Body of pancreas (tissue), 4 donors: ENCODE results near the gene CEP68. TPM values are rescaled to one million over a fixed set of nuclear protein-coding genes. Genes with fewer than 3 reads are reported as not detected.

Experiments used
- ATAC-seq: fragments of 150-250 bp; one replicate; pipeline ENCODE4 v1.9.1; 2016
- DNase-seq, 4 donors: peaks; one replicate each; pipeline ENCODE4 v3.0.0-alpha.2; 2019
- H3K27ac ChIP-seq, 4 donors: fragments of 200-600 bp; sonication (generic); 1 replicate in 3 of 4; 2 replicates in 1 of 4; pipeline versions ENCODE4 v1.5.1 to v1.6.1; 2016 to 2019; ENCODE audit warnings: mild to moderate bottlenecking in 1 of 4, mixed read lengths in 1 of 4, moderate library complexity in 1 of 4
- H3K27me3 ChIP-seq, 2 donors: fragments of 200-600 bp; sonication (generic); one replicate each; pipeline ENCODE4 v1.6.0; 2016; ENCODE audit warnings: mild to moderate bottlenecking in 1 of 2
- H3K36me3 ChIP-seq, 2 donors: fragments of 200-600 bp; sonication (generic); replicated peaks in 1 of 2; 2 replicates each; pipeline ENCODE4 v1.5.1; 2016; ENCODE audit warnings: low read depth in 2 of 2; ENCODE audit not compliant: insufficient read depth in 1 of 2
- H3K4me1 ChIP-seq: fragments of 200-600 bp; sonication (generic); one replicate; pipeline ENCODE4 v1.6.0; 2016
- H3K4me3 ChIP-seq, 2 donors: fragments of 200-600 bp; sonication (generic); 1 replicate in 1 of 2; 2 replicates in 1 of 2; pipeline ENCODE4 v1.5.1; 2016 to 2019
- H3K9me3 ChIP-seq, 3 donors: fragments of 200-600 bp; sonication (generic); 1 replicate in 2 of 3; 2 replicates in 1 of 3; pipeline ENCODE4 v1.5.1; 2016
- CTCF ChIP-seq, 7 experiments: fragments of 450-650 bp in 4 of 7; fragments of 200-600 bp in 3 of 7; sonication (generic) in 3 of 7; IDR thresholded peaks; one replicate each; pipeline ENCODE4 v1.5.1; 2016 to 2019; ENCODE audit warnings: antibody characterized with exemption in 7 of 7
- POLR2A ChIP-seq, 3 donors: fragments of 450-650 bp; IDR thresholded peaks; one replicate each; pipeline ENCODE4 v1.6.1; 2016; ENCODE audit warnings: antibody characterized with exemption in 3 of 3, mild to moderate bottlenecking in 2 of 3
- WGBS, 2 donors: methylation state at CpG; one replicate each; pipeline ENCODE4 v1.1.5; 2017; 5-methylcytosine and 5-hydroxymethylcytosine counted together
- intact Hi-C: fragments of 100-400 bp; cut with DNase I; formaldehyde crosslinking; loops from one replicate; pipeline ENCODE4 v1.15.1; 2023
- total RNA-seq, 2 donors: library from RNA; depleted of rRNA; stranded (reverse); fragments of >200 nt; gene quantifications; one replicate each; pipeline ENCODE4 v1.1.0, GENCODE V29; 2016

The CEP68 gene
- total RNA-seq, 2 donors from 2014 or later = 6.9 to 20.0 TPM

- 56 to 57% methylated on average over 4 of the region's 4 CpGs for WGBS, 2 donors
- no peaks in the 10 kb centered on the region for H3K36me3 ChIP-seq
- ATAC-seq (no peak), DNase-seq (no peak)
- H3K27ac ChIP-seq = no peak overlapping the region
- H3K4me3 ChIP-seq = no peak overlapping the region
- H3K9me3 ChIP-seq = no peaks in the 10 kb centered on the region
- H3K4me1 ChIP-seq = peaks cover 6% of the 10 kb centered on the region
- no peaks in the 10 kb centered on the region for H3K27me3 ChIP-seq
- intact Hi-C loops = no loop called here
- TF ChIP-seq CTCF (IDR thresholded peaks at IDR 0.05) (no peak), POLR2A (IDR thresholded peaks at IDR 0.05) (no peak)
Measured at GRCh38 chr2:65133626-65134025, 77.4 kb downstream of the CEP68 start.

- intact Hi-C loops = no loop called here
- WGBS, 2 donors = 83 to 86% methylated on average over 7 of the region's 7 CpGs
- no peak overlapping the region for H3K27ac ChIP-seq
Measured at GRCh38 chr2:65134158-65134557, 77.9 kb downstream of the CEP68 start.

GRCh38 chr2:65136253-65136652, 80.0 kb downstream of the CEP68 start:
- ATAC-seq (no peak), DNase-seq (no peak)
- intact Hi-C loops = no loop called here
- Histone ChIP-seq H3K9me3 (no peaks in the 10 kb centered on the region), H3K4me3 (no peak overlapping the region), H3K27me3 (no peaks in the 10 kb centered on the region), H3K36me3 (no peaks in the 10 kb centered on the region), H3K4me1 (no peaks in the 10 kb centered on the region), H3K27ac (no peak overlapping the region)
- WGBS, 2 donors = 76 to 86% methylated on average over 1 of the region's 1 CpG
- no peak for TF ChIP-seq CTCF (IDR thresholded peaks at IDR 0.05)
- TF ChIP-seq POLR2A (IDR thresholded peaks at IDR 0.05) = no peak

More at GRCh38 chr2:65134158-65134557, 77.9 kb downstream of the CEP68 start:
- Histone ChIP-seq H3K4me3 (no peak overlapping the region), H3K9me3 (no peaks in the 10 kb centered on the region), H3K36me3 (no peaks in the 10 kb centered on the region), H3K4me1 (peaks cover 6% of the 10 kb centered on the region), H3K27me3 (no peaks in the 10 kb centered on the region)
- no peak for ATAC-seq
- no peak for TF ChIP-seq POLR2A (IDR thresholded peaks at IDR 0.05)
- TF ChIP-seq CTCF (IDR thresholded peaks at IDR 0.05) = no peak
- DNase-seq = no peak

Other genes with a start within 250 kb of the CEP68 start
- gene SLC1A4, start 67.0 kb upstream of the CEP68 start, total RNA-seq = 10 to 100 TPM; 14.5 to 25.4 TPM
- gene RAB1A, start 73.7 kb downstream of the CEP68 start, total RNA-seq = 10 to 100 TPM; 43.2 to 53.7 TPM
- 10 to 100 TPM; 26.0 to 46.7 TPM for gene ACTR2, start 171.4 kb downstream of the CEP68 start, total RNA-seq